K562 (cell line): ENCODE measurements around the gene PRKAR2B. TPM values are rescaled to one million over a fixed set of nuclear protein-coding genes. Genes with fewer than 3 reads are reported as not detected.

Source experiments
- ADNP ChIP-seq: fragments of 200-800 bp; sonication (Bioruptor generic); IDR thresholded peaks from 2 replicates; pipeline ENCODE4 v1.6.1; 2016; ENCODE audit warnings: missing genetic modification characterization, missing compliant biosample characterization
- ARID3A ChIP-seq: IDR thresholded peaks from 2 replicates; pipeline ENCODE4 v1.6.1; 2012; ENCODE audit warnings: low read depth, low read length, improper control_type of control experiment, borderline replicate concordance
- CEBPG ChIP-seq, 3 experiments: fragments of 200-800 bp in 1 of 3; sonication (Bioruptor generic) in 1 of 3; sonication (generic) in 1 of 3; formaldehyde crosslinking in 1 of 3; IDR thresholded peaks in 2 of 3; conservative IDR thresholded peaks in 1 of 3; 2 replicates each; pipeline versions ENCODE4 v1.6.1 to v1.8.0; 2016 to 2022; ENCODE audit warnings: missing compliant biosample characterization in 2 of 3, missing genetic modification characterization in 2 of 3, mild to moderate bottlenecking in 1 of 3, missing genetic modification reagents in 1 of 3
- DMBX1 ChIP-seq: fragments of 250-450 bp; sonication (Bioruptor Pico); IDR thresholded peaks from 2 replicates; pipeline ENCODE4 v1.8.0; 2022; ENCODE audit warnings: inconsistent platforms, mild to moderate bottlenecking, moderate library complexity, borderline replicate concordance
- EHMT2 ChIP-seq: fragments of 450-650 bp; IDR thresholded peaks from 2 replicates; pipeline ENCODE4 v1.6.1; 2018; ENCODE audit warnings: antibody characterized with exemption
- FOXJ2 ChIP-seq: fragments of 200-800 bp; sonication (Bioruptor generic); IDR thresholded peaks from 2 replicates; pipeline ENCODE4 v1.6.1; 2016; ENCODE audit warnings: missing genetic modification characterization, missing compliant biosample characterization
- KDM2B ChIP-seq: fragments of 250-450 bp; sonication (Bioruptor Pico); IDR thresholded peaks from 2 replicates; pipeline ENCODE4 v1.8.0; 2021; ENCODE audit warnings: mild to moderate bottlenecking, moderate library complexity
- NCOA2 ChIP-seq, 2 experiments: fragments of 450-650 bp; IDR thresholded peaks; 2 replicates each; pipeline ENCODE4 v1.6.1; 2018; ENCODE audit warnings: mild to moderate bottlenecking in 2 of 2, moderate library complexity in 1 of 2; ENCODE audit not compliant: partially characterized antibody in 2 of 2
- NFIC ChIP-seq: fragments of 450-650 bp; IDR thresholded peaks from 2 replicates; pipeline ENCODE4 v1.6.1; 2017; ENCODE audit warnings: mild to moderate bottlenecking, inconsistent platforms
- NR3C1 ChIP-seq: sonication (generic); formaldehyde crosslinking; IDR thresholded peaks from 2 replicates; pipeline ENCODE4 v1.8.1; 2022; ENCODE audit warnings: missing genetic modification reagents
- PHB ChIP-seq: fragments of 250-450 bp; sonication (Bioruptor Pico); IDR thresholded peaks from 2 replicates; pipeline ENCODE4 v1.5.0; 2021
- POLR3A ChIP-seq: IDR thresholded peaks from 2 replicates; pipeline ENCODE4 v1.6.1; 2011; ENCODE audit warnings: borderline replicate concordance, mild to moderate bottlenecking, moderate library complexity; ENCODE audit not compliant: insufficient read length, insufficient read depth; ENCODE audit errors: extremely low read depth
- RHOXF2B ChIP-seq: fragments of 250-450 bp; sonication (Bioruptor Pico); conservative IDR thresholded peaks from 2 replicates; pipeline ENCODE4 v1.5.1; 2021
- SMARCE1 ChIP-seq: fragments of 450-650 bp; IDR thresholded peaks from 2 replicates; pipeline ENCODE4 v1.7.1; 2016; ENCODE audit warnings: mild to moderate bottlenecking
- SRF ChIP-seq, 2 experiments: fragments of 250-450, 450-650 bp in 1 of 2; sonication (Bioruptor Pico) in 1 of 2; sonication (generic) in 1 of 2; formaldehyde crosslinking; IDR thresholded peaks; 2 replicates each; pipeline versions ENCODE4 v1.5.0 to v1.5.1; 2020 to 2022; ENCODE audit warnings: mild to moderate bottlenecking in 1 of 2, missing genetic modification reagents in 1 of 2
- TRIM24 ChIP-seq, 2 experiments: fragments of 450-650 bp; IDR thresholded peaks; 2 replicates each; pipeline ENCODE4 v1.6.1; 2016
- ZNF384 ChIP-seq: IDR thresholded peaks from 2 replicates; pipeline ENCODE4 v1.6.1; 2012; ENCODE audit warnings: low read depth, low read length, improper control_type of control experiment
- polyA plus RNA-seq, 8 experiments: library from polyadenylated mRNA; depleted of rRNA in 4 of 8; stranded (reverse) in 5 of 8; unstranded in 3 of 8; fragments of >200 nt; fragmentation: Nextera tagmentation in 2 of 8; fragmentation: Illumina TruSeq in 1 of 8; extraction: Ambion mirVana in 2 of 8; extraction: Trizol in 1 of 8; gene quantifications; 2 replicates each; pipeline versions ENCODE4 v1.2.1 to v1.2.3, GENCODE V29; 2011 to 2014; ENCODE audit warnings: inconsistent platforms in 1 of 8, missing spikeins in 1 of 8
- total RNA-seq, 7 experiments: library from RNA; depleted of rRNA in 6 of 7; stranded (reverse); fragments of >200 nt in 6 of 7; fragmentation: Illumina TruSeq in 2 of 7; extraction: Trizol in 2 of 7; gene quantifications; 2 replicates each; pipeline versions ENCODE4 v1.2.1 to v1.2.3, GENCODE V29; 2011 to 2021; ENCODE audit warnings: low replicate concordance in 1 of 7
- TF ChIP-seq, protein P1 (sequence below): fragments of 450-650 bp; formaldehyde crosslinking; IDR thresholded peaks from 2 replicates; pipeline ENCODE4 v1.4.0; 2020; ENCODE audit warnings: mild to moderate bottlenecking
- TF ChIP-seq, protein P2 (sequence below): sonication (generic); formaldehyde crosslinking; IDR thresholded peaks from 2 replicates; pipeline ENCODE4 v1.8.1; 2023; ENCODE audit warnings: mild to moderate bottlenecking, missing genetic modification reagents
- TF ChIP-seq, protein P3 (sequence below): fragments of 450-650 bp; IDR thresholded peaks from 2 replicates; pipeline ENCODE4 v1.6.1; 2016; ENCODE audit warnings: mild to moderate bottlenecking

The PRKAR2B gene
- total and polyA plus RNA-seq, 9 of the 15 experiments (the other 6 are each of a cell fraction or from before 2014, with no cell fraction given) = 59.0 to 173 (median 129) TPM

DNA sequence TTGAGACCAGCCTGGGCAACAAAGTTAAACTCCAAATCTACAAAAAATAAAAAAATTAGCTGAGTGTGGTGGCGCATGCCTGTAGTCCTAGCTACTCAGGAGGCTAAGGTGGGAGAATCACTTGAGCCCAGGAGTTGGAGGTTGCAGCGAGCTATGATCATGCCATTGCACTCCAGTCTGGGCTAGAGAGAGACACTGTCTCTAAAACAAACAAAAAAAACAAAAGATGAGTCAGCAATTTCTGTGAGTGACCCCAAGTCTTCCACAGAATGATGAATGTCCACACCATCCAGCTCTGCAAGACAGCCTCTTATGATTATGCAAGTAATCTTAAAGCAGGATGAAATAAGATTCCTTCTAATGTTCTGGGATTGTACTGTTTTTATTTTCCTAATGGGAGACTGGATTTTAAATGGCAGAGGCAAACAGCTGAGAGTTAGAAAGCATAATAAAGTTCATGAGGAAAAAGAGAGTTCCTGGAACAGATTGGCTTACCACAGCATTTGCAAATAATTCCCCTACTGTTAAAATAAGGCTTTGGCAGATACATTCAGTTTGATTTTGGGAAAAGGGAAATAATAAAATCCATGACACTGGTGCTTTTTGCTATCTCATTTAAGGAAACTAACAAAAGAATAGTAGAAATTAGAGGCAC is 18.9 kb upstream of the PRKAR2B start (continued):
- peak; percentile 93 for TF ChIP-seq FOXJ2 (tag)
- no peak for TF ChIP-seq NR3C1 (CRISPR knock-in tag)
- peak; percentile 91 for TF ChIP-seq SMARCE1
- peak; percentile 91 for TF ChIP-seq EHMT2
- TF ChIP-seq POLR3A = no peak
- peak; percentile 67 for TF ChIP-seq DMBX1 (CRISPR knock-in tag)
- peak; percentile 20; the same call in 1 of the 2 replicates for TF ChIP-seq ADNP
- peak; percentile 79; the same call in 1 of the 2 replicates for TF ChIP-seq RHOXF2B (CRISPR knock-in tag)
- TF ChIP-seq PHB = no peak
- no peak for TF ChIP-seq CEBPG (CRISPR knock-in tag; IDR thresholded peaks at IDR 0.05)
- TF ChIP-seq CEBPG (tag; conservative IDR thresholded peaks at IDR 0.05 in 1 of 2, IDR thresholded peaks at IDR 0.05 in 1 of 2) = peak; percentile 58 to 84; a peak in 3 of 4 replicates
- peak; percentile 77 for TF ChIP-seq ZNF384
- peak; percentile 66 for TF ChIP-seq NFIC
- TF ChIP-seq, protein P1, sequence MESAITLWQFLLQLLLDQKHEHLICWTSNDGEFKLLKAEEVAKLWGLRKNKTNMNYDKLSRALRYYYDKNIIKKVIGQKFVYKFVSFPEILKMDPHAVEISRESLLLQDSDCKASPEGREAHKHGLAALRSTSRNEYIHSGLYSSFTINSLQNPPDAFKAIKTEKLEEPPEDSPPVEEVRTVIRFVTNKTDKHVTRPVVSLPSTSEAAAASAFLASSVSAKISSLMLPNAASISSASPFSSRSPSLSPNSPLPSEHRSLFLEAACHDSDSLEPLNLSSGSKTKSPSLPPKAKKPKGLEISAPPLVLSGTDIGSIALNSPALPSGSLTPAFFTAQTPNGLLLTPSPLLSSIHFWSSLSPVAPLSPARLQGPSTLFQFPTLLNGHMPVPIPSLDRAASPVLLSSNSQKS (CRISPR knock-in tag) = 0 out of 2 replicates have a peak, but pooled peaks have one; percentile 10
- TF ChIP-seq, protein P2, sequence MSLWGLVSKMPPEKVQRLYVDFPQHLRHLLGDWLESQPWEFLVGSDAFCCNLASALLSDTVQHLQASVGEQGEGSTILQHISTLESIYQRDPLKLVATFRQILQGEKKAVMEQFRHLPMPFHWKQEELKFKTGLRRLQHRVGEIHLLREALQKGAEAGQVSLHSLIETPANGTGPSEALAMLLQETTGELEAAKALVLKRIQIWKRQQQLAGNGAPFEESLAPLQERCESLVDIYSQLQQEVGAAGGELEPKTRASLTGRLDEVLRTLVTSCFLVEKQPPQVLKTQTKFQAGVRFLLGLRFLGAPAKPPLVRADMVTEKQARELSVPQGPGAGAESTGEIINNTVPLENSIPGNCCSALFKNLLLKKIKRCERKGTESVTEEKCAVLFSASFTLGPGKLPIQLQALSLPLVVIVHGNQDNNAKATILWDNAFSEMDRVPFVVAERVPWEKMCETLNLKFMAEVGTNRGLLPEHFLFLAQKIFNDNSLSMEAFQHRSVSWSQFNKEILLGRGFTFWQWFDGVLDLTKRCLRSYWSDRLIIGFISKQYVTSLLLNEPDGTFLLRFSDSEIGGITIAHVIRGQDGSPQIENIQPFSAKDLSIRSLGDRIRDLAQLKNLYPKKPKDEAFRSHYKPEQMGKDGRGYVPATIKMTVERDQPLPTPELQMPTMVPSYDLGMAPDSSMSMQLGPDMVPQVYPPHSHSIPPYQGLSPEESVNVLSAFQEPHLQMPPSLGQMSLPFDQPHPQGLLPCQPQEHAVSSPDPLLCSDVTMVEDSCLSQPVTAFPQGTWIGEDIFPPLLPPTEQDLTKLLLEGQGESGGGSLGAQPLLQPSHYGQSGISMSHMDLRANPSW (CRISPR knock-in tag) = peak; percentile 39; the same call in 1 of the 2 replicates
- TF ChIP-seq KDM2B = no peak
- no peak for TF ChIP-seq SRF (CRISPR knock-in tag; IDR thresholded peaks at IDR 0.05)
- TF ChIP-seq NCOA2 (IDR thresholded peaks at IDR 0.05; ENCODE audit: partially characterized antibody in 2 of 2) = peak in 1 of 2 experiments; percentile 32
- peak; percentile 78 for TF ChIP-seq ARID3A
- peak; percentile 85 for TF ChIP-seq TRIM24 (IDR thresholded peaks at IDR 0.05)
- TF ChIP-seq, protein P3, sequence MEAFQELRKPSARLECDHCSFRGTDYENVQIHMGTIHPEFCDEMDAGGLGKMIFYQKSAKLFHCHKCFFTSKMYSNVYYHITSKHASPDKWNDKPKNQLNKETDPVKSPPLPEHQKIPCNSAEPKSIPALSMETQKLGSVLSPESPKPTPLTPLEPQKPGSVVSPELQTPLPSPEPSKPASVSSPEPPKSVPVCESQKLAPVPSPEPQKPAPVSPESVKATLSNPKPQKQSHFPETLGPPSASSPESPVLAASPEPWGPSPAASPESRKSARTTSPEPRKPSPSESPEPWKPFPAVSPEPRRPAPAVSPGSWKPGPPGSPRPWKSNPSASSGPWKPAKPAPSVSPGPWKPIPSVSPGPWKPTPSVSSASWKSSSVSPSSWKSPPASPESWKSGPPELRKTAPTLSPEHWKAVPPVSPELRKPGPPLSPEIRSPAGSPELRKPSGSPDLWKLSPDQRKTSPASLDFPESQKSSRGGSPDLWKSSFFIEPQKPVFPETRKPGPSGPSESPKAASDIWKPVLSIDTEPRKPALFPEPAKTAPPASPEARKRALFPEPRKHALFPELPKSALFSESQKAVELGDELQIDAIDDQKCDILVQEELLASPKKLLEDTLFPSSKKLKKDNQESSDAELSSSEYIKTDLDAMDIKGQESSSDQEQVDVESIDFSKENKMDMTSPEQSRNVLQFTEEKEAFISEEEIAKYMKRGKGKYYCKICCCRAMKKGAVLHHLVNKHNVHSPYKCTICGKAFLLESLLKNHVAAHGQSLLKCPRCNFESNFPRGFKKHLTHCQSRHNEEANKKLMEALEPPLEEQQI = peak; percentile 92
